Measurements from ENCODE around the gene RAN. TPM values are rescaled to one million over a fixed set of nuclear protein-coding genes. Genes with fewer than 3 reads are reported as not detected.

The RAN gene
- total RNA-seq, 1 experiment from 2014 or later: 1,467 TPM

GRCh38 chr12:130911193-130911592, 39.3 kb downstream of the RAN start:
- ChIA-PET POLR2A (interaction anchor here (0.7 kb wide), 1 partner anchor 1110 kb away, joined by 3 read pairs; no protein-coding TSS in a partner anchor), CTCF (no interaction called here)
- H3K4me1 Mint-ChIP-seq (ENCODE audit: insufficient read depth, unreplicated experiment): peaks cover 3% of the 10 kb centered on the region
- H3K36me3 Mint-ChIP-seq (ENCODE audit: insufficient read depth, unreplicated experiment): no peaks in the 10 kb centered on the region
- TF ChIP-seq, protein P1, sequence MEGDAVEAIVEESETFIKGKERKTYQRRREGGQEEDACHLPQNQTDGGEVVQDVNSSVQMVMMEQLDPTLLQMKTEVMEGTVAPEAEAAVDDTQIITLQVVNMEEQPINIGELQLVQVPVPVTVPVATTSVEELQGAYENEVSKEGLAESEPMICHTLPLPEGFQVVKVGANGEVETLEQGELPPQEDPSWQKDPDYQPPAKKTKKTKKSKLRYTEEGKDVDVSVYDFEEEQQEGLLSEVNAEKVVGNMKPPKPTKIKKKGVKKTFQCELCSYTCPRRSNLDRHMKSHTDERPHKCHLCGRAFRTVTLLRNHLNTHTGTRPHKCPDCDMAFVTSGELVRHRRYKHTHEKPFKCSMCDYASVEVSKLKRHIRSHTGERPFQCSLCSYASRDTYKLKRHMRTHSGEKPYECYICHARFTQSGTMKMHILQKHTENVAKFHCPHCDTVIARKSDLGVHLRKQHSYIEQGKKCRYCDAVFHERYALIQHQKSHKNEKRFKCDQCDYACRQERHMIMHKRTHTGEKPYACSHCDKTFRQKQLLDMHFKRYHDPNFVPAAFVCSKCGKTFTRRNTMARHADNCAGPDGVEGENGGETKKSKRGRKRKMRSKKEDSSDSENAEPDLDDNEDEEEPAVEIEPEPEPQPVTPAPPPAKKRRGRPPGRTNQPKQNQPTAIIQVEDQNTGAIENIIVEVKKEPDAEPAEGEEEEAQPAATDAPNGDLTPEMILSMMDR (IDR thresholded peaks at IDR 0.05; ENCODE audit: unreplicated experiment): no peak
- peaks cover 15% of the 10 kb centered on the region for H3K9me3 Mint-ChIP-seq (ENCODE audit: unreplicated experiment)
- peaks cover 19% of the 10 kb centered on the region for H3K27me3 Mint-ChIP-seq (ENCODE audit: insufficient read depth, unreplicated experiment)
- BruUV-seq (replicated peaks): no TSS peak
- intact Hi-C loops (cut with micrococcal nuclease): loop anchor here (10.0 kb wide), 1 partner anchor 644 kb away; no protein-coding TSS in a partner anchor
- no peak overlapping the region for H3K4me3 Mint-ChIP-seq (ENCODE audit: unreplicated experiment)
- no peak overlapping the region for H3K27ac Mint-ChIP-seq (ENCODE audit: low read depth, unreplicated experiment)
- no peak for DNase-seq (ENCODE audit: unreplicated experiment)

DNA sequence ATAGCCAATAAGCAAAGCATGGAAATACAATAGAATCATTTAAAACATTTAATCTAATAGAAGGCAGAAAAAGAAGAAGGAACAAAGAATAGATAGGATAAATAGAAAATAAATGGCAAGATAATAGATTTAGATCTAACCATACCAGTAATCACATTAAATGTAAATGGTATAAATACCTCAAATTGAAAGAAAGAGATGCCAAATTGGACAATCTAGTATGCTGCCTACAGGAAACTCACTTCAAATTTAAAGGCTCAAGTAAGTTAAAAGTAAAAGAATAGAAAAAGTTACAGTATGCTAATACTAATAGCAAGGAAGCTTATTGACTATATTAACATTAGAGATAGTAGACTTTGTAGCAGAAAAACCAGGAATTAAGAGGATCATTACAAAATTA, 40.1 kb downstream of the RAN start:
- Mint-ChIP-seq H3K27me3 (ENCODE audit: insufficient read depth, unreplicated experiment) (peaks cover 26% of the 10 kb centered on the region), H3K4me1 (ENCODE audit: insufficient read depth, unreplicated experiment) (peaks cover 7% of the 10 kb centered on the region), H3K4me3 (ENCODE audit: unreplicated experiment) (no peak overlapping the region), H3K9me3 (ENCODE audit: unreplicated experiment) (peaks cover 15% of the 10 kb centered on the region), H3K36me3 (ENCODE audit: insufficient read depth, unreplicated experiment) (no peaks in the 10 kb centered on the region), H3K27ac (ENCODE audit: low read depth, unreplicated experiment) (no peak overlapping the region)
- BruUV-seq (replicated peaks): no TSS peak
- intact Hi-C loops (cut with micrococcal nuclease): loop anchor here (10.0 kb wide), 1 partner anchor 643 kb away; no protein-coding TSS in a partner anchor
- CTCF ChIA-PET: no interaction called here
- no peak for DNase-seq (ENCODE audit: unreplicated experiment)
- POLR2A ChIA-PET: no interaction called here
- TF ChIP-seq, protein P1 (IDR thresholded peaks at IDR 0.05; ENCODE audit: unreplicated experiment): no peak

DNA sequence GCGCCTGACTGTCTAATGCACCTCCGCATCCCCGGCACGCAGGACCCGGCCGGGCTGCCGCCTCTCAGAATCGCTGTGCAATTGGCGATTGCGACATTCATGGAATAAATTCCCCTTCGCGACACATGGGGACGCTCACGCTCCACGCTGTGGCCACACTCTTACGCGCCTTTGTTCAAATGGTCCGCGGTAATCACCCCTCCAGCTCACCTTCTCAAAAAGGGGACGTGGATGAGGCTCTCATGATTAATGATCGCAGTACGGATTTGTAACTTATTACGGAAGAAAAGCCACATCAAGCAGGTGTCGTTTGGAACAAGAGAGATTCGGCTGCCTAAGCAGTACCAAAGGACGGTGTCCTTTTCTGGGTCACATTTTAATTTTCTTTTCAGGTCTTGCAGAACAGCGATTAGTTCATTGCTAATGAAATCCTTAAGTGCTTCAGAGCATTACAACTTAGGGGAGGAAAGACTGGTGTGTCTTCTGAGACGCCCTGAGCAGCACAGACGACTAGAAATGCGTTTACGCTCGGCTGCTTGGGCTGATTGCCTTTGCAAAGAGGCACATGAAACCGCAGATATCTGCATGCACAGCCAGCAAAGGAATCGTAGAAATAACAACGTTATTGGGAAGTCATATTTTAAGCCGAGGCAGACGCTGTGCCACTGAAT, 44.5 kb downstream of the RAN start:
- peaks cover 38% of the 10 kb centered on the region for H3K27me3 Mint-ChIP-seq (ENCODE audit: insufficient read depth, unreplicated experiment)
- peaks cover 5% of the 10 kb centered on the region for H3K36me3 Mint-ChIP-seq (ENCODE audit: insufficient read depth, unreplicated experiment)
- ChIA-PET CTCF (interaction anchor here (0.6 to 1.8 kb wide), 17 partner anchors 8 to 1238 kb away, joined by 3 to 6 read pairs (median 3); no protein-coding TSS in a partner anchor), POLR2A (interaction anchor here (0.6 kb wide), 1 partner anchor 199 kb away, joined by 3 read pairs; no protein-coding TSS in a partner anchor)
- peak; percentile 27 for DNase-seq (ENCODE audit: unreplicated experiment)
- TF ChIP-seq, protein P1 (IDR thresholded peaks at IDR 0.05; ENCODE audit: unreplicated experiment): peak; percentile 95
- no peak overlapping the region for H3K4me3 Mint-ChIP-seq (ENCODE audit: unreplicated experiment)
- peaks cover 8% of the 10 kb centered on the region for H3K9me3 Mint-ChIP-seq (ENCODE audit: unreplicated experiment)
- no peak overlapping the region for H3K27ac Mint-ChIP-seq (ENCODE audit: low read depth, unreplicated experiment)
- BruUV-seq (replicated peaks): no TSS peak
- intact Hi-C loops (cut with micrococcal nuclease): loop anchor here (2.0 to 10.0 kb wide), 5 partner anchors 176 to 916 kb away; no protein-coding TSS in a partner anchor
- peaks cover 19% of the 10 kb centered on the region for H3K4me1 Mint-ChIP-seq (ENCODE audit: insufficient read depth, unreplicated experiment)

DNA sequence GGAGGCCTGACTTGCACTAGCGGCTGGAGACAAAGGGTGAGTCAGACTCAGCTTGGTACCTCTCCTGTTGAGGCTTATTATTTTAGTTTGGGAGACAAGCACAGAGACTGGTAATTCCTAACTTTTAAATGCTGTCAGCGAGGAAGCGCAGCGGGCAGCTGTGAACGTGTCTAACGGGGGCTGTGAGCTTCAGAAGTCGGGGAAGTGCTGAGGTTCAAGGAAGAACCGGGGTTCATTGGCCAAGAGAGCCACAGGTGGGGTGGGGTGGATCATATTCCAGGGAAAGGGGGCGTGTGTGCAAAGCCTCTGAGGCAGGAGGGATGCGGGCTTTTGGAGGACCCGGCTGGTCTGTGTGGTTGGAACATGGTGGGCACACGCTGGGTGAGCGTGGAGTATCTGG, 45.7 kb downstream of the RAN start:
- Mint-ChIP-seq H3K4me1 (ENCODE audit: insufficient read depth, unreplicated experiment) (peaks cover 26% of the 10 kb centered on the region), H3K36me3 (ENCODE audit: insufficient read depth, unreplicated experiment) (peaks cover 5% of the 10 kb centered on the region), H3K9me3 (ENCODE audit: unreplicated experiment) (no peaks in the 10 kb centered on the region), H3K27me3 (ENCODE audit: insufficient read depth, unreplicated experiment) (peaks cover 38% of the 10 kb centered on the region), H3K4me3 (ENCODE audit: unreplicated experiment) (no peak overlapping the region), H3K27ac (ENCODE audit: low read depth, unreplicated experiment) (no peak overlapping the region)
- no peak for DNase-seq (ENCODE audit: unreplicated experiment)
- intact Hi-C loops (cut with micrococcal nuclease): loop anchor here (2.0 to 10.0 kb wide), 5 partner anchors 175 to 915 kb away; no protein-coding TSS in a partner anchor
- ChIA-PET POLR2A (no interaction called here), CTCF (interaction anchor here (0.6 to 1.4 kb wide), 7 partner anchors 38 to 1083 kb away, joined by 3 to 6 read pairs (median 3); no protein-coding TSS in a partner anchor)
- no TSS peak for BruUV-seq (replicated peaks)
- TF ChIP-seq, protein P1 (IDR thresholded peaks at IDR 0.05; ENCODE audit: unreplicated experiment): no peak
